GM19467 (cell line): ENCODE measurements around the gene BCORL1.
A peak's percentile ranks its signal among the peaks of the same experiment; 100 is the strongest.

ENCODE experiments used
- ATAC-seq: cut with Tn5 transposase; IDR thresholded peaks from one replicate; pipeline ENCODE4 v1.9.1; 2021; ENCODE audit warnings: mild to moderate bottlenecking, moderate library complexity; ENCODE audit not compliant: unreplicated experiment

BCORL1 gene

GRCh38 chrX:130005089-130005807, 22.8 kb downstream of the BCORL1 start:
- ATAC-seq = no peak

- ATAC-seq = no peak
Measured at GRCh38 chrX:130009658-130010223, 27.3 kb downstream of the BCORL1 start.

- no peak for ATAC-seq
Measured at GRCh38 chrX:130012683-130013082, 30.2 kb downstream of the BCORL1 start.

- ATAC-seq = no peak
Measured at GRCh38 chrX:130013661-130014060, 31.2 kb downstream of the BCORL1 start.

- ATAC-seq = no peak
Measured at GRCh38 chrX:130014356-130014755, 31.9 kb downstream of the BCORL1 start.

- no peak for ATAC-seq
Measured at GRCh38 chrX:130014770-130015169, 32.3 kb downstream of the BCORL1 start.

GRCh38 chrX:130015181-130015580, 32.7 kb downstream of the BCORL1 start:
- ATAC-seq = no peak

- no peak for ATAC-seq
Measured at GRCh38 chrX:130018143-130018542, 35.7 kb downstream of the BCORL1 start.

- ATAC-seq = no peak
Measured at GRCh38 chrX:130020661-130021324, 38.4 kb downstream of the BCORL1 start.

GRCh38 chrX:130024127-130024526, 41.7 kb downstream of the BCORL1 start:
- ATAC-seq = peak; percentile 92

GRCh38 chrX:130025256-130025655, 42.8 kb downstream of the BCORL1 start:
- no peak for ATAC-seq

- no peak for ATAC-seq
Measured at GRCh38 chrX:130027569-130027968, 45.1 kb downstream of the BCORL1 start.

GRCh38 chrX:130028196-130028595, 45.8 kb downstream of the BCORL1 start:
- no peak for ATAC-seq

- ATAC-seq = no peak
Measured at GRCh38 chrX:130030826-130031225, 48.4 kb downstream of the BCORL1 start.

GRCh38 chrX:130032552-130032951, 50.1 kb downstream of the BCORL1 start:
- ATAC-seq = no peak

GRCh38 chrX:130034178-130034577, 51.7 kb downstream of the BCORL1 start:
- ATAC-seq = no peak

GRCh38 chrX:130039847-130040246, 57.4 kb downstream of the BCORL1 start:
- no peak for ATAC-seq

GRCh38 chrX:130047416-130047815, 65.0 kb downstream of the BCORL1 start:
- ATAC-seq = no peak

- ATAC-seq = no peak
Measured at GRCh38 chrX:130048686-130049222, 66.3 kb downstream of the BCORL1 start.

- no peak for ATAC-seq
Measured at GRCh38 chrX:130049821-130050220, 67.4 kb downstream of the BCORL1 start.

- no peak for ATAC-seq
Measured at GRCh38 chrX:130051176-130051845, 68.9 kb downstream of the BCORL1 start.
